Kidney epithelial cell (primary cell): ENCODE measurements around the gene VASP. TPM values are rescaled to one million over a fixed set of nuclear protein-coding genes. Genes with fewer than 3 reads are reported as not detected.

Source experiments
- DNase-seq: peaks from one replicate; pipeline ENCODE4 v3.0.0-alpha.2; 2010; ENCODE audit warnings: low read depth
- H3K27me3 ChIP-seq: 2 replicates; pipeline ENCODE4 v1.6.0; 2011; ENCODE audit warnings: low read length; ENCODE audit not compliant: control insufficient read depth, insufficient read depth
- H3K36me3 ChIP-seq: 2 replicates; pipeline ENCODE4 v1.5.1; 2011; ENCODE audit warnings: low read length; ENCODE audit not compliant: control insufficient read depth, insufficient read depth
- H3K4me3 ChIP-seq: 2 replicates; pipeline ENCODE4 v1.5.1; 2011; ENCODE audit warnings: low read depth, mild to moderate bottlenecking, control low read depth, low read length
- total RNA-seq: library from RNA; depleted of rRNA; stranded (reverse); fragments of >200 nt; gene quantifications from 2 replicates; pipeline ENCODE4 v1.2.3, GENCODE V29; 2015
- TF ChIP-seq, protein P1 (sequence below): IDR thresholded peaks from 2 replicates; pipeline ENCODE4 v1.5.1; 2011; ENCODE audit warnings: mild to moderate bottlenecking, moderate library complexity, low read length, control low read depth, inconsistent platforms; ENCODE audit not compliant: insufficient read depth, poor library complexity, severe bottlenecking

Gene VASP
- total RNA-seq, 1 donor from 2014 or later, result 228 TPM

DNA sequence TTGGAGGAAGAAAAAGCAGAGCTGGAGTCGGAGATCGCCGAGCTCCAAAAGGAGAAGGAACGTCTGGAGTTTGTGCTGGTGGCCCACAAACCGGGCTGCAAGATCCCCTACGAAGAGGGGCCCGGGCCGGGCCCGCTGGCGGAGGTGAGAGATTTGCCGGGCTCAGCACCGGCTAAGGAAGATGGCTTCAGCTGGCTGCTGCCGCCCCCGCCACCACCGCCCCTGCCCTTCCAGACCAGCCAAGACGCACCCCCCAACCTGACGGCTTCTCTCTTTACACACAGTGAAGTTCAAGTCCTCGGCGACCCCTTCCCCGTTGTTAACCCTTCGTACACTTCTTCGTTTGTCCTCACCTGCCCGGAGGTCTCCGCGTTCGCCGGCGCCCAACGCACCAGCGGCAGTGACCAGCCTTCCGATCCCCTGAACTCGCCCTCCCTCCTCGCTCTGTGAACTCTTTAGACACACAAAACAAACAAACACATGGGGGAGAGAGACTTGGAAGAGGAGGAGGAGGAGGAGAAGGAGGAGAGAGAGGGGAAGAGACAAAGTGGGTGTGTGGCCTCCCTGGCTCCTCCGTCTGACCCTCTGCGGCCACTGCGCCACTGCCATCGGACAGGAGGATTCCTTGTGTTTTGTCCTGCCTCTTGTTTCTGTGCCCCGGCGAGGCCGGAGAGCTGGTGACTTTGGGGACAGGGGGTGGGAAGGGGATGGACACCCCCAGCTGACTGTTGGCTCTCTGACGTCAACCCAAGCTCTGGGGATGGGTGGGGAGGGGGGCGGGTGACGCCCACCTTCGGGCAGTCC, 34.5 kb upstream of the VASP start:
- TF ChIP-seq, protein P1, sequence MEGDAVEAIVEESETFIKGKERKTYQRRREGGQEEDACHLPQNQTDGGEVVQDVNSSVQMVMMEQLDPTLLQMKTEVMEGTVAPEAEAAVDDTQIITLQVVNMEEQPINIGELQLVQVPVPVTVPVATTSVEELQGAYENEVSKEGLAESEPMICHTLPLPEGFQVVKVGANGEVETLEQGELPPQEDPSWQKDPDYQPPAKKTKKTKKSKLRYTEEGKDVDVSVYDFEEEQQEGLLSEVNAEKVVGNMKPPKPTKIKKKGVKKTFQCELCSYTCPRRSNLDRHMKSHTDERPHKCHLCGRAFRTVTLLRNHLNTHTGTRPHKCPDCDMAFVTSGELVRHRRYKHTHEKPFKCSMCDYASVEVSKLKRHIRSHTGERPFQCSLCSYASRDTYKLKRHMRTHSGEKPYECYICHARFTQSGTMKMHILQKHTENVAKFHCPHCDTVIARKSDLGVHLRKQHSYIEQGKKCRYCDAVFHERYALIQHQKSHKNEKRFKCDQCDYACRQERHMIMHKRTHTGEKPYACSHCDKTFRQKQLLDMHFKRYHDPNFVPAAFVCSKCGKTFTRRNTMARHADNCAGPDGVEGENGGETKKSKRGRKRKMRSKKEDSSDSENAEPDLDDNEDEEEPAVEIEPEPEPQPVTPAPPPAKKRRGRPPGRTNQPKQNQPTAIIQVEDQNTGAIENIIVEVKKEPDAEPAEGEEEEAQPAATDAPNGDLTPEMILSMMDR, result no peak
- DNase-seq, result no peak

DNA sequence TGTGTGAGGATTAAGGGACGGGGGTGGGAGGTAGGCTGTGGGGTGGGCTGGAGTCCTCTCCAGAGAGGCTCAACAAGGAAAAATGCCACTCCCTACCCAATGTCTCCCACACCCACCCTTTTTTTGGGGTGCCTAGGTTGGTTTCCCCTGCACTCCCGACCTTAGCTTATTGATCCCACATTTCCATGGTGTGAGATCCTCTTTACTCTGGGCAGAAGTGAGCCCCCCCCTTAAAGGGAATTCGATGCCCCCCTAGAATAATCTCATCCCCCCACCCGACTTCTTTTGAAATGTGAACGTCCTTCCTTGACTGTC, 34.0 kb upstream of the VASP start:
- TF ChIP-seq, protein P1, result no peak
- no peaks in the 10 kb centered on the region for H3K27me3 ChIP-seq
- H3K36me3 ChIP-seq, result no peaks in the 10 kb centered on the region
- no peak for DNase-seq
- no peak overlapping the region for H3K4me3 ChIP-seq

More for the DNA sequence above, 34.5 kb upstream of the VASP start:
- Histone ChIP-seq H3K36me3 (no peaks in the 10 kb centered on the region), H3K4me3 (peak overlapping the region; percentile 12), H3K27me3 (no peaks in the 10 kb centered on the region)

DNA sequence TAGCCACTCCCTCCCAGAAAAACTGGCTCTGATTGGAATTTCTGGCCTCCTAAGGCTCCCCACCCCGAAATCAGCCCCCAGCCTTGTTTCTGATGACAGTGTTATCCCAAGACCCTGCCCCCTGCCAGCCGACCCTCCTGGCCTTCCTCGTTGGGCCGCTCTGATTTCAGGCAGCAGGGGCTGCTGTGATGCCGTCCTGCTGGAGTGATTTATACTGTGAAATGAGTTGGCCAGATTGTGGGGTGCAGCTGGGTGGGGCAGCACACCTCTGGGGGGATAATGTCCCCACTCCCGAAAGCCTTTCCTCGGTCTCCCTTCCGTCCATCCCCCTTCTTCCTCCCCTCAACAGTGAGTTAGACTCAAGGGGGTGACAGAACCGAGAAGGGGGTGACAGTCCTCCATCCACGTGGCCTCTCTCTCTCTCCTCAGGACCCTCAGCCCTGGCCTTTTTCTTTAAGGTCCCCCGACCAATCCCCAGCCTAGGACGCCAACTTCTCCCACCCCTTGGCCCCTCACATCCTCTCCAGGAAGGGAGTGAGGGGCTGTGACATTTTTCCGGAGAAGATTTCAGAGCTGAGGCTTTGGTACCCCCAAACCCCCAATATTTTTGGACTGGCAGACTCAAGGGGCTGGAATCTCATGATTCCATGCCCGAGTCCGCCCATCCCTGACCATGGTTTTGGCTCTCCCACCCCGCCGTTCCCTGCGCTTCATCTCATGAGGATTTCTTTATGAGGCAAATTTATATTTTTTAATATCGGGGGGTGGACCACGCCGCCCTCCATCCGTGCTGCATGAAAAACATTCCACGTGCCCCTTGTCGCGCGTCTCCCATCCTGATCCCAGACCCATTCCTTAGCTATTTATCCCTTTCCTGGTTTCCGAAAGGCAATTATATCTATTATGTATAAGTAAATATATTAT, 33.3 kb upstream of the VASP start:
- TF ChIP-seq, protein P1, result no peak
- no peak overlapping the region for H3K4me3 ChIP-seq
- no peak for DNase-seq

DNA sequence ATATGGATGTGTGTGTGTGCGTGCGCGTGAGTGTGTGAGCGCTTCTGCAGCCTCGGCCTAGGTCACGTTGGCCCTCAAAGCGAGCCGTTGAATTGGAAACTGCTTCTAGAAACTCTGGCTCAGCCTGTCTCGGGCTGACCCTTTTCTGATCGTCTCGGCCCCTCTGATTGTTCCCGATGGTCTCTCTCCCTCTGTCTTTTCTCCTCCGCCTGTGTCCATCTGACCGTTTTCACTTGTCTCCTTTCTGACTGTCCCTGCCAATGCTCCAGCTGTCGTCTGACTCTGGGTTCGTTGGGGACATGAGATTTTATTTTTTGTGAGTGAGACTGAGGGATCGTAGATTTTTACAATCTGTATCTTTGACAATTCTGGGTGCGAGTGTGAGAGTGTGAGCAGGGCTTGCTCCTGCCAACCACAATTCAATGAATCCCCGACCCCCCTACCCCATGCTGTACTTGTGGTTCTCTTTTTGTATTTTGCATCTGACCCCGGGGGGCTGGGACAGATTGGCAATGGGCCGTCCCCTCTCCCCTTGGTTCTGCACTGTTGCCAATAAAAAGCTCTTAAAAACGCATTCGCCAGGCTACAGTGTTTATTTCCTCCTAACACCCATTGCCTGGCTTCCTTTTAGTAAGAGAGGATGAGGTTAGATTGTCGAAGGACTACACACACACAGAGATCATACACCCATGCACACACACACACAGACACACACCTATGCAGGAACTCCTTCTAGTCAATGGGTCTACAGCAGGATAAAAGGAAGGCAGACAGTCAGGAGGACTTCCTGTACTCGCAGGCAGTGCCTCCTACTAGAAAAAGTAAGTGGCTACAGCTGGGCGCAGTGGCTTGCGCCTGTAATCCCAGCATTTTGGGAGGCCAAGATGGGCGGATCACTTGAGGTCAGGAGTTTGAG, 32.4 kb upstream of the VASP start:
- no peak overlapping the region for H3K4me3 ChIP-seq
- TF ChIP-seq, protein P1, result no peak
- H3K27me3 ChIP-seq, result no peaks in the 10 kb centered on the region
- no peaks in the 10 kb centered on the region for H3K36me3 ChIP-seq
- DNase-seq, result no peak

More for the DNA sequence above, 33.3 kb upstream of the VASP start:
- no peaks in the 10 kb centered on the region for H3K36me3 ChIP-seq
- no peaks in the 10 kb centered on the region for H3K27me3 ChIP-seq

DNA sequence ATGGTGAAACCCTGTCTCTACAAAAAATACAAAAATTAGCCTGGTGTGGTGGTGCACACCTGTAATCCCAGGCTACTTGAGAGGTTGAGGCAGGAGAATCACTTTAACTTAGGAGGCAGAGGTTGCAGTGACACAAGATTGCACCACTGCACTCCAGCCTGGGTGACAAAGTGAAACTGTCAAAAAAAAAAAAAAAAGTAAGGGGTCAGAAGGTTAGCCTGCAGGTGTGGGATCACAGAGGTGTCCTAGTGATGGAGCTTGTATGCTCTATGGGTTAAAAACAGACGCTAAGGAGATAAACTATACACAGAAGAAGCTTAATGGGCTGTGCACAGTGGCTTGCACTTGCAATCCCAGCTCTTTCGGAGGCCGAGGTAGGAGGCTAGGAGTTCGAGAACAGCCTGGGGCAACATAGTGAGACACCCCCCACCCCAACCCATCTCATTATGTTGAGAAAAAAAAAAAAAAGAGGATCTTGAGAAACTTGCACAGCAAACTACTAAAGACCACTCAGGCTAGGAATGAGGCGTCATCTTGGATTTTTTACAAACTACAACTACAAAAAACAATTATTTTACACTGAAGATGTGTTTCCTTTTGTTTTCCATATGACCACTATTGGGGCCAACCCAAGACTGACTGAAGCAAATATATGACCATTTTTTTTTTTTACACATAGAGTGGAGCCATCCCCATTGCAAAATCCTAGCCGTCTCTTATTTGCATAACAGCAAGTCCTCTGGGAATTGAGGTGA, 31.6 kb upstream of the VASP start:
- TF ChIP-seq, protein P1, result no peak
- Histone ChIP-seq H3K27me3 (no peaks in the 10 kb centered on the region), H3K36me3 (no peaks in the 10 kb centered on the region), H3K4me3 (no peak overlapping the region)
- no peak for DNase-seq
